SK-N-SH (cell line): ENCODE results near the gene C12orf42. TPM values are rescaled to one million over a fixed set of nuclear protein-coding genes. Genes with fewer than 3 reads are reported as not detected.

Experiments
- CTCF ChIA-PET: fragments of 300-600, 350-600 bp; formaldehyde crosslinking; extraction: SDS; loops from one replicate; lab custom pipeline; 2021; lab: Yijun Ruan, JAX
- POLR2A ChIA-PET: fragments of 350-600 bp; sonication (Branson Sonifier 250); formaldehyde crosslinking; extraction: SDS; loops from one replicate; lab custom pipeline; 2020; ENCODE audit warnings: antibody characterized with exemption, inconsistent platforms; lab: Yijun Ruan, JAX
- DNase-seq: peaks from one replicate; pipeline ENCODE4 v3.0.0; 2012
- H2AFZ ChIP-seq: fragments of 200-600 bp; sonication (generic); 2 replicates; pipeline ENCODE4 v1.8.1; 2016; ENCODE audit warnings: antibody characterized with exemption, mild to moderate bottlenecking, low read depth
- H3F3A ChIP-seq: fragments of 200-600 bp; sonication (generic); replicated peaks from 2 replicates; pipeline ENCODE3; 2016; ENCODE audit warnings: antibody characterized with exemption, mild to moderate bottlenecking; ENCODE audit not compliant: insufficient read depth
- H3K27ac ChIP-seq, 2 experiments: fragments of 200-500 bp in 1 of 2; fragments of 200-600 bp in 1 of 2; sonication (Bioruptor generic) in 1 of 2; sonication (generic), shearing (Covaris generic) in 1 of 2; 2 replicates each; pipeline versions ENCODE4 v1.5.1 to v1.6.1; 2014 to 2016; ENCODE audit warnings: low read depth in 2 of 2, inconsistent platforms in 1 of 2, low read length in 1 of 2, mild to moderate bottlenecking in 1 of 2, mixed read lengths in 1 of 2
- H3K27me3 ChIP-seq: fragments of 200-600 bp; sonication (generic), shearing (Covaris generic); 2 replicates; pipeline ENCODE4 v1.6.1; 2016; ENCODE audit warnings: mixed run types; ENCODE audit not compliant: insufficient read depth
- H3K36me3 ChIP-seq, 2 experiments: fragments of 200-500 bp in 1 of 2; fragments of 200-600 bp in 1 of 2; sonication (Bioruptor generic) in 1 of 2; sonication (generic) in 1 of 2; replicated peaks in 1 of 2; 2 replicates each; pipeline versions ENCODE3 to v1.5.1; 2014 to 2016; ENCODE audit warnings: low read length in 1 of 2, mild to moderate bottlenecking in 1 of 2; ENCODE audit not compliant: insufficient read depth in 2 of 2, control insufficient read depth in 1 of 2
- H3K4me1 ChIP-seq, 2 experiments: fragments of 200-500 bp in 1 of 2; fragments of 200-600 bp in 1 of 2; sonication (Bioruptor generic) in 1 of 2; sonication (generic), shearing (Covaris generic) in 1 of 2; 2 replicates each; pipeline versions ENCODE4 v1.5.1 to v1.6.1; 2014 to 2016; ENCODE audit warnings: low read depth in 1 of 2, low read length in 1 of 2, mixed run types in 1 of 2; ENCODE audit not compliant: insufficient read depth in 2 of 2, control insufficient read depth in 1 of 2
- H3K4me2 ChIP-seq: fragments of 200-600 bp; sonication (generic), shearing (Covaris generic); 2 replicates; pipeline ENCODE4 v1.6.1; 2017; ENCODE audit warnings: mixed run types
- H3K4me3 ChIP-seq, 2 experiments: fragments of 200-500 bp in 1 of 2; fragments of 200-600 bp in 1 of 2; sonication (Bioruptor generic) in 1 of 2; sonication (generic), shearing (Covaris generic) in 1 of 2; 2 replicates each; pipeline versions ENCODE4 v1.5.1 to v1.8.1; 2014 to 2016; ENCODE audit warnings: low read depth in 2 of 2, inconsistent platforms in 1 of 2, low read length in 1 of 2, mild to moderate bottlenecking in 1 of 2, mixed read lengths in 1 of 2, moderate library complexity in 1 of 2
- H3K79me2 ChIP-seq: fragments of 200-600 bp; sonication (generic); 2 replicates; pipeline ENCODE4 v1.8.1; 2017; ENCODE audit warnings: mild to moderate bottlenecking; ENCODE audit not compliant: insufficient read depth
- H3K9ac ChIP-seq: fragments of 200-600 bp; sonication (generic); 2 replicates; pipeline ENCODE4 v1.6.1; 2017; ENCODE audit warnings: mixed run types
- H3K9me2 ChIP-seq: fragments of 200-600 bp; sonication (generic); 2 replicates; pipeline ENCODE4 v1.6.1; 2017; ENCODE audit warnings: mixed run types
- H3K9me3 ChIP-seq: fragments of 200-600 bp; sonication (generic); 2 replicates; pipeline ENCODE4 v1.6.1; 2017; ENCODE audit warnings: mixed run types, mild to moderate bottlenecking, moderate library complexity
- H4K20me1 ChIP-seq: fragments of 200-600 bp; sonication (generic); 2 replicates; pipeline ENCODE4 v1.6.1; 2017; ENCODE audit warnings: mild to moderate bottlenecking, mixed run types; ENCODE audit not compliant: insufficient read depth
- CHD2 ChIP-seq: fragments of 150-350 bp; IDR thresholded peaks from 2 replicates; pipeline ENCODE4 v1.6.1; 2018; ENCODE audit warnings: low read length; ENCODE audit not compliant: partially characterized antibody
- EZH2phosphoT487 ChIP-seq: fragments of 200-600 bp; sonication (generic); IDR thresholded peaks from 2 replicates; pipeline ENCODE4 v1.6.1; 2017; ENCODE audit warnings: low read depth, mixed run types, mild to moderate bottlenecking, antibody characterized with exemption, moderate library complexity, borderline replicate concordance
- FOSL2 ChIP-seq: IDR thresholded peaks from 2 replicates; pipeline ENCODE4 v1.4.0; 2012; ENCODE audit warnings: low read depth, mild to moderate bottlenecking, moderate library complexity, borderline replicate concordance
- FOXJ3 ChIP-seq: sonication (generic); formaldehyde crosslinking; IDR thresholded peaks from 2 replicates; pipeline ENCODE4 v1.5.1; 2020; ENCODE audit warnings: mild to moderate bottlenecking, missing genetic modification reagents
- FOXM1 ChIP-seq: IDR thresholded peaks from 2 replicates; pipeline ENCODE4 v1.4.0; 2012; ENCODE audit warnings: low read depth, mild to moderate bottlenecking
- IRF3 ChIP-seq: fragments of 150-350 bp; IDR thresholded peaks from 2 replicates; pipeline ENCODE4 v1.6.1; 2016; ENCODE audit warnings: mild to moderate bottlenecking, low read depth, low read length
- JUND ChIP-seq: IDR thresholded peaks from 2 replicates; pipeline ENCODE4 v1.4.0; 2012
- MEF2A ChIP-seq: IDR thresholded peaks from 2 replicates; pipeline ENCODE4 v1.4.0; 2012; ENCODE audit warnings: low read depth, borderline replicate concordance
- MXI1 ChIP-seq: IDR thresholded peaks from 2 replicates; pipeline ENCODE4 v1.6.1; 2012; ENCODE audit warnings: mild to moderate bottlenecking, low read depth, low read length, improper control_type of control experiment
- POLR2AphosphoS5 ChIP-seq: IDR thresholded peaks from 2 replicates; pipeline ENCODE4 v1.6.1; 2012; ENCODE audit warnings: low read depth, low read length
- RFX5 ChIP-seq: IDR thresholded peaks from 2 replicates; pipeline ENCODE4 v1.6.1; 2012; ENCODE audit warnings: mild to moderate bottlenecking, improper control_type of control experiment, low read length
- RXRA ChIP-seq: IDR thresholded peaks from 2 replicates; pipeline ENCODE4 v1.4.0; 2012; ENCODE audit warnings: low read depth, mild to moderate bottlenecking, borderline replicate concordance
- SIN3A ChIP-seq: IDR thresholded peaks from 2 replicates; pipeline ENCODE4 v1.6.1; 2012; ENCODE audit warnings: low read depth, mild to moderate bottlenecking, low read length, moderate library complexity, borderline replicate concordance
- SMC3 ChIP-seq: IDR thresholded peaks from 2 replicates; pipeline ENCODE4 v1.6.1; 2012; ENCODE audit warnings: low read depth, low read length, improper control_type of control experiment
- TCF12 ChIP-seq: IDR thresholded peaks from 2 replicates; pipeline ENCODE4 v1.4.0; 2012
- TEAD4 ChIP-seq: IDR thresholded peaks from 2 replicates; pipeline ENCODE4 v1.4.0; 2012; ENCODE audit warnings: mild to moderate bottlenecking, borderline replicate concordance; ENCODE audit not compliant: insufficient read depth
- USF2 ChIP-seq: fragments of 150-350 bp; IDR thresholded peaks from 2 replicates; pipeline ENCODE4 v1.6.1; 2017; ENCODE audit warnings: antibody characterized with exemption, low read length, low read depth, borderline replicate concordance
- YY1 ChIP-seq: IDR thresholded peaks from 2 replicates; pipeline ENCODE4 v1.4.0; 2012; ENCODE audit warnings: low read depth, mild to moderate bottlenecking
- WGBS: methylation state at CpG from one replicate; pipeline ENCODE4 v1.1.6; 2017; ENCODE audit warnings: low lambda C conversion rate; 5-methylcytosine and 5-hydroxymethylcytosine counted together
- polyA plus RNA-seq, 3 experiments: library from polyadenylated mRNA; depleted of rRNA; stranded (reverse); fragments of >200 nt; gene quantifications; 2 replicates each; pipeline ENCODE4 v1.2.3, GENCODE V29; 2012
- TF ChIP-seq, protein P1 (sequence below): IDR thresholded peaks from 2 replicates; pipeline ENCODE4 v1.4.0; 2012; ENCODE audit warnings: low read depth, borderline replicate concordance
- TF ChIP-seq, protein P2 (sequence below): fragments of 200-600 bp; sonication (generic); IDR thresholded peaks from 2 replicates; pipeline ENCODE4 v1.6.1; 2017; ENCODE audit warnings: antibody characterized with exemption, mild to moderate bottlenecking, moderate library complexity

C12orf42 gene
- polyA plus RNA-seq, 1 of the 3 experiments (the other 2 are of a cell fraction), result not detected

DNA sequence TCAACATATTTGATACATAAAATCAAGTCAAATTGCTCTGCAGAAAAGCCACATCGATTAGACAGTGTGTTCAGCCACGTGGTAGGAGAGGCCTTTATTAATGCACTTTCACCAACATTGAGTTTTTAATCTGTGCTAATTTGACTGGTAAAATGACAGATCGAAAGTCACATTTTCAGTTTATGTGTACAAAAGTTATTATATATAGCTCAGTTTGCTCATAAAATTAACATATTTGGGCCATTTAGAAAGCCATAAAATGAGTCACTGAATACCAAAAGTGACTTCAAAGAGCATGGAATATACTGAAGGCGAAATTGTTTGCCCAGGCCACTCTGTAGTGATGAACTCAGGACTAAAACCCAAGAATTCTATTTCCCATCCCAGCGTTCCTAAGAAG lies 26.0 kb downstream of the C12orf42 start:
- Histone ChIP-seq H3K9me2 (no peaks in the 10 kb centered on the region), H3K9me3 (no peaks in the 10 kb centered on the region), H3K27me3 (no peaks in the 10 kb centered on the region)
- no peak for DNase-seq
- WGBS, result 13% methylated on average over 5 of the region's 5 CpGs
- TF ChIP-seq IRF3, result no peak
- no peak for TF ChIP-seq FOXM1
- TF ChIP-seq, protein P1, sequence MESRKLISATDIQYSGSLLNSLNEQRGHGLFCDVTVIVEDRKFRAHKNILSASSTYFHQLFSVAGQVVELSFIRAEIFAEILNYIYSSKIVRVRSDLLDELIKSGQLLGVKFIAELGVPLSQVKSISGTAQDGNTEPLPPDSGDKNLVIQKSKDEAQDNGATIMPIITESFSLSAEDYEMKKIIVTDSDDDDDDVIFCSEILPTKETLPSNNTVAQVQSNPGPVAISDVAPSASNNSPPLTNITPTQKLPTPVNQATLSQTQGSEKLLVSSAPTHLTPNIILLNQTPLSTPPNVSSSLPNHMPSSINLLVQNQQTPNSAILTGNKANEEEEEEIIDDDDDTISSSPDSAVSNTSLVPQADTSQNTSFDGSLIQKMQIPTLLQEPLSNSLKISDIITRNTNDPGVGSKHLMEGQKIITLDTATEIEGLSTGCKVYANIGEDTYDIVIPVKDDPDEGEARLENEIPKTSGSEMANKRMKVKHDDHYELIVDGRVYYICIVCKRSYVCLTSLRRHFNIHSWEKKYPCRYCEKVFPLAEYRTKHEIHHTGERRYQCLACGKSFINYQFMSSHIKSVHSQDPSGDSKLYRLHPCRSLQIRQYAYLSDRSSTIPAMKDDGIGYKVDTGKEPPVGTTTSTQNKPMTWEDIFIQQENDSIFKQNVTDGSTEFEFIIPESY, result no peak
- TF ChIP-seq, protein P2, sequence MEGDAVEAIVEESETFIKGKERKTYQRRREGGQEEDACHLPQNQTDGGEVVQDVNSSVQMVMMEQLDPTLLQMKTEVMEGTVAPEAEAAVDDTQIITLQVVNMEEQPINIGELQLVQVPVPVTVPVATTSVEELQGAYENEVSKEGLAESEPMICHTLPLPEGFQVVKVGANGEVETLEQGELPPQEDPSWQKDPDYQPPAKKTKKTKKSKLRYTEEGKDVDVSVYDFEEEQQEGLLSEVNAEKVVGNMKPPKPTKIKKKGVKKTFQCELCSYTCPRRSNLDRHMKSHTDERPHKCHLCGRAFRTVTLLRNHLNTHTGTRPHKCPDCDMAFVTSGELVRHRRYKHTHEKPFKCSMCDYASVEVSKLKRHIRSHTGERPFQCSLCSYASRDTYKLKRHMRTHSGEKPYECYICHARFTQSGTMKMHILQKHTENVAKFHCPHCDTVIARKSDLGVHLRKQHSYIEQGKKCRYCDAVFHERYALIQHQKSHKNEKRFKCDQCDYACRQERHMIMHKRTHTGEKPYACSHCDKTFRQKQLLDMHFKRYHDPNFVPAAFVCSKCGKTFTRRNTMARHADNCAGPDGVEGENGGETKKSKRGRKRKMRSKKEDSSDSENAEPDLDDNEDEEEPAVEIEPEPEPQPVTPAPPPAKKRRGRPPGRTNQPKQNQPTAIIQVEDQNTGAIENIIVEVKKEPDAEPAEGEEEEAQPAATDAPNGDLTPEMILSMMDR, result no peak
- no peak for TF ChIP-seq MXI1
- no peak for TF ChIP-seq SIN3A
- no peak for TF ChIP-seq JUND
- TF ChIP-seq, all 33 proteins: peak for 0
- Histone ChIP-seq H3K27ac (no peak overlapping the region), H3K4me1 (no peaks in the 10 kb centered on the region), H3K4me3 (no peak overlapping the region), H3K4me2 (no peak overlapping the region), H3K9ac (no peak overlapping the region), H4K20me1 (no peaks in the 10 kb centered on the region), H3K36me3 (no peaks in the 10 kb centered on the region), H3K79me2 (no peaks in the 10 kb centered on the region), H3F3A (no peaks in the 10 kb centered on the region), H2AFZ (no peak overlapping the region)
- ChIA-PET POLR2A (no interaction called here), CTCF (no interaction called here)

DNA sequence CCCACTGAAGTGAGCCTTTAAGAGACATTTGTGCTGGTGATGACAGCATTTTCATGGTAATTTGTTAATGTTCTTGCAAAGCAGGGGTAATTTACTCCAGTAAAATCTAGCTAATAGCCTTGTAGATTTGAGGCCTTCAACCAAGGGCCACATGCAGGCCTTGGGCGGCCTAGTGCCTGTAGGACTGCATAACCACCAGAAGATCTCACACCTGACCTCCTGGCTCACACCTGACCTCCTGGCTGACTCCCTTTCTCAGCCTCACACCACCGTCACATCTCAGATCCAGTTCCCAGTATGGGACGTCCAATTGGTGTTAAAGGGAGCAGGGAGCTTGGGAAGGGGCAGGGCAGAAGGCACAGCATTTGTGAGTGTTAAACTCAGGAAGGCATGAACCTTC lies 26.9 kb downstream of the C12orf42 start:
- Histone ChIP-seq H3K79me2 (no peaks in the 10 kb centered on the region), H3F3A (no peaks in the 10 kb centered on the region), H4K20me1 (no peaks in the 10 kb centered on the region), H3K27me3 (no peaks in the 10 kb centered on the region), H2AFZ (no peak overlapping the region), H3K27ac (no peak overlapping the region), H3K9me3 (no peaks in the 10 kb centered on the region), H3K9me2 (no peaks in the 10 kb centered on the region), H3K4me1 (no peaks in the 10 kb centered on the region), H3K9ac (no peak overlapping the region), H3K36me3 (no peaks in the 10 kb centered on the region), H3K4me3 (no peak overlapping the region), H3K4me2 (no peak overlapping the region)
- POLR2A ChIA-PET, result no interaction called here
- WGBS, result 25% methylated on average over 3 of the region's 3 CpGs
- CTCF ChIA-PET, result no interaction called here
- no peak for DNase-seq
- TF ChIP-seq IRF3 (no peak), FOXM1 (no peak), JUND (no peak), FOXJ3 (no peak), FOSL2 (no peak), TEAD4 (no peak), TCF12 (no peak), RXRA (no peak), YY1 (no peak), POLR2AphosphoS5 (no peak), MEF2A (no peak), SIN3A (no peak), EZH2phosphoT487 (no peak), SMC3 (no peak), RFX5 (no peak), CHD2 (no peak), USF2 (no peak)
